CD4-positive, alpha-beta T cell treated with Interleukin-15 for 4 hours (primary cell): ENCODE measurements around the gene MTHFD2.
"Not testable (repeated sequence)": the region's sequence is repeated elsewhere in the genome, so short reads cannot be mapped to it uniquely, and the experiment has no call there.

Experiments used
- DNase-seq: peaks from one replicate; pipeline ENCODE4 v3.0.0-alpha.2; 2020; ENCODE audit warnings: low spot score

Gene MTHFD2

DNA sequence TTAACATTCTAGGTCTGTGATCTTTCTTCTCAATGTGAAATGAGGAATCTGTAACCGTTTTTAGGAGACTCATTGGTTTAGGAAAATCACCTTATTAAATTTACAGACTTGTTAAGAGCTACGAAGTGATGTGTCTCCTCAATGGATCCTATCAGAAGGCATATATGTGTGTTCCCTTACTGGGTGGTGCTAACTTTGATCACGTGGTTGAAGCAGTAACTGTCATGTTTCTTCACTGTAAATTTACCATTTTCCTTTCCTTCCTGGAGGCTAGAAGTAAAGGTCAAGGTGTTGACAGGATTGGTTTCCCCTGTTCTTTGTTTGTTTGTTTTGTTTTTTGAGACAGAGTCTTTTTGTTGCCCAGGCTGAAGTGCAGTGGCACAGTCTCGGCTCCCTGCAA, 1.4 kb upstream of the MTHFD2 start:
- DNase-seq, result no peak

DNA sequence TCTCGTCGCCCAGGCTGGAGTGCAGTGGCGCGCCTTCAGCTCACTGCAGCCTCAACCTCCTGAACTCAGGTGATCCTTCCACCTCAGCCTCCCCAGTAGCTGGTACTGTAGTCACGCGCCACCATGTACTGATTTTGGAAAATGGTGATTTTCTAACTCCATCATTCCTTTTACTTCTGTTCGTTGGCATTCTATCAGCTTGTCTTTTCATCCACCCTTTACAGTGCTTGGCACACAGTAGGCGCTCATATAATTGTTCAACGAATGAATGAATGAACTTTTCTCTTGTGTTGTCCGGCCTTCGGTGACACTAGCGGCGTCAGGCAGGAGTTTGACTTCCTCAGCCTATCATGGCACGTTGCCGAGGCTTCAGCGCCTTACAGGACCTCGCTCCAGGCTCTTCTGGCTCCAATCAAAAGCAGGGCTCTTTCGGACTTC, 373 bp upstream of the MTHFD2 start:
- no peak for DNase-seq

DNA sequence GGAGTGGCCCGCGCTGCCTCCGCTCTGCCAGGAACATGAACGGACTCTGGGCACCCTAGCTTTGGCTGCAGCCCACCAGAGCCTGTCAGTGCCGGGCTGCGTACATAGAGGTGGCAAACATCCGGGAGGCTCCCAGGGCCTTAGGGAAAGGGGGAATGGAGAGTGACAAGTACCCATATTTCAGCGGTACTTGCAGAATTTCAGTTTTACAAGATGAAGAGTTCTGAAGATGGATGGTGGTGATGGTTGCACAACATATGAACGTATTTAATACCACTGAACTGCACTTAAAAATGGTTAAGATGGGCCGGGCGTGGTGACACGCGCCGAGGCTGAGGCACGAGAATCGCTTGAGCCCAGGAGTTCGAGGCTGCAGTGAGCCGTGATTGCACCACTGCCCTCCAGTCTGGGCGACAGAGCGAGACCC, 873 bp downstream of the MTHFD2 start:
- DNase-seq, result no peak

DNA sequence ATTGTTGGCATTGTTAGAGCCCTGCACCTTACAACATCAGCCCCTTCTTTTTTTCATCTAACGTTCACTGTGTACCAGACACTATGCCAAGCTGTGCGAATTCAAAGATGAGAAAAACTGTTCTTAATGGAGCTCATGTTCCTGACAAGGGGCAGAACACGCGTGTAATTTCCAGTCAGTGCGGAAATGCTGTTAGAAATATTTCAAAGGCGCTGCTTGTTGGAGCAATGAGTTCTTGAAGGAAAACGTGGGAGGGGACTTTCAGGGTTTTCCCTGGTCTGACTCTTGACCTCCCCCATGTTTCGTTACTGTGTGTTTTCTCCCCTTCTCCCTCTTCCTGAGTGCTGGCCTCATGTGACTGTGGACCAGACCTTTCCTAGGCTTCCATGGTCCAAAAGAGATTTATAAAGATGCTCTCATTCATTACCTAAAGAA, 1.5 kb downstream of the MTHFD2 start:
- peak; percentile 9 for DNase-seq

DNA sequence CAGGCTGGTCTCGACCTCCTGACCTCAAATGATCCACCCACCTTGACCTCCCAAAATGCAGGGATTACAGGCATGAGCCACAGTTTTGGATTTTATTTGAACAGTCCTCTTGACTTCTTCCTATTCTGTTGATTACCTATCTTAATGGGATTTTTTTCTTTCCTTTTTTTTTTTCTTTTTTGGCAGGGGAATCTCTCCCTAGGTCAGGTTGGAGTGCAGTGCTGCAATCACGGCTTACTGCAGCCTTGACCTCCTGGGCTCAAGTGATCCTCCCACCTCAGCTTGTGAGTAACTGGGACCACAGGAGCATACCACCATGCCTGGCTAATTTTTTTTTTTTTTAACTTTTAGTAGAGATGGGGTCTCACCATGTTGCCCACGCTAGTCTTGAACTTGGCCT, 2.8 kb downstream of the MTHFD2 start:
- DNase-seq, result no peak

DNA sequence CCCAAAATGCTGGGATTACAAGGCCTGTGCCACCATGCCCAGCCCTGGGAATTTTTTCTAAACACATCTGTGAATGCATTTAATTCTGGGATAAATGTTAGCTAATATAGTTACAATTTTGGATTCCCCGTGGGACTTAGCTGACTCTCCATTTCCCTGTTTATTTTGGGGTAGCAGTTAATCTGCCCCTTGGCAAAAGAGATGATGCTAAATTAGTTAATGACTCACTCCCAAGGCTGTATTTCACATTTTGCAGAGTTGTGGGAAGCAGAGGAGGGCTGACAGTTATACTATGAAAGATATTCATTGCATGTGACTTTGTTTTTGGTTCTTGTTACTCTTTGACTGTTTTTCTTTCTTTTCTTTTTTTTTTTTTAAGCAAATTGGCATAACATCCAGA, 3.2 kb downstream of the MTHFD2 start:
- no peak for DNase-seq

DNA sequence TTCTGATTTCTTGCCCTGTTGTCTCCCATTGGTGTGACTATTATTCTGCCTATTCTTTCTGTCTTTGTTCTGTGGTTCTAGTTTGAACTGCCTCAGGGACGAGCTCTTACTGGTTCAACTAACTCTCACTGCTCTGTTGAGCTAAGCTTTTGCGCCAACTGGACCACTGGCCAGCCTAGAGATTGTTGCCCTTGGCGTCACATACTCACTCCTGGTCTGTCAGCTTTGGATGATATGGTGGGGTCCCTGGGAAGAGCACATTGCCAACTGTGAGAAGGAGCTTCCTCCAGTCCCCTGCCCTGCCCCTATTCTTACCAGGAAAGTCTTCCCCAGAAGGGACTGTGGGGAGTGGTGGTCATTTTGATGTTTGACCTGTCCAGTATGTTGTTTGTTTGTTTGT, 6.0 kb downstream of the MTHFD2 start:
- no peak for DNase-seq

DNA sequence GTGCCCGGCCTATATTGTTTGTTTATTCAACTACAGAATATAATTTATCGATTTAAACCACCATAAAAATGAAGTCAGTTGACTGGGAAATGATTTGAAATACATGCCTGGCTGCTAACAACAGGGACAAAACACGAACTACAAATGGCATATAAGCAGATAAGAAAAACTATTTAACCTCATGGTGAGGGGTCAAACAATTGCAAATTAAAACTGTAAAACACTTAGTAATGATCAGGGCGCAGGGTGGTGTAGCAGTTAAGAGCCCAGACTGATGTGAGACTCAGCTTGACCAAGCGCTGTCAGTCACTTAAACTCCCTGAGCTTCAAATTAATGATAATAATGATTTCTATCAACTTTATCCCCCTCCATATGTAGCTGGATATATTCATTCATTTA, 6.7 kb downstream of the MTHFD2 start:
- DNase-seq, result no peak

DNA sequence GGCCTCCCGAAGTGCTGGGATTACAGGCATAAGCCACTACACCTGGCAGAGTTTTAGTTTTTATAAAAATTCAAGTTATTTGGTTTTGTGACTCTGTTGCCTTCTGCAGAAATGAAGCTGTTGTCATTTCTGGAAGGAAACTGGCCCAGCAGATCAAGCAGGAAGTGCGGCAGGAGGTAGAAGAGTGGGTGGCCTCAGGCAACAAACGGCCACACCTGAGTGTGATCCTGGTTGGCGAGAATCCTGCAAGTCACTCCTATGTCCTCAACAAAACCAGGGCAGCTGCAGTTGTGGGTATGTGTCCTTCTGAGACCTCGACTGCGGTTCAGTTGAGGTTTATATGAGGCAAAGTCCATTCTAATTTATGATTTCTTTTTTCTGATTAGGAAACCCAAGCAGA, 7.2 kb downstream of the MTHFD2 start:
- peak; percentile 14 for DNase-seq

DNA sequence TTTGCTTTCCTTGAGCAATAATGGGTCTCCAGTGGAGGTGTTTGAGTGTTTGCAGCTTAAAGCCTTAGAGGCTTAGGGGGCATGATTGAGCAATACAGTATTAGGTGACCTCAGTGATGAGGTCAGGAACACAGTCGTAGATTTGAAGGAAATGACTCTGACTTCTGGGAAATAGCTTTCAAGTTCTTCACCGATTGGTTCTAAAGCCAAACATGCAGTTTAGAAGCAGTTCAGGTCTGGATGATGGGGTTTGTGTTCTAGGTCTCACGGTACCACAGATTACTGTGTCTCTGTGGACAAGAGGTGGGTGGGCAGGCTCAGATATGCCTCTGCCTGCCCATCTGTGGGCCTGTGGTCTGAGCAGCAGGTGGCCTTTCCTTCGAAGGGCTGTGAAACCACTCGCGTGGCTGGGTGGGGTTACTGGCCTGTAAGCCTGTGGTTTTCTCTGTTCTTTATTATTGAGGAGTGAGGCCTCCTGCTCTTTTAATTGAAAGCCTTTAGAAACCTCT, 7.8 kb downstream of the MTHFD2 start:
- peak; percentile 74 for DNase-seq

DNA sequence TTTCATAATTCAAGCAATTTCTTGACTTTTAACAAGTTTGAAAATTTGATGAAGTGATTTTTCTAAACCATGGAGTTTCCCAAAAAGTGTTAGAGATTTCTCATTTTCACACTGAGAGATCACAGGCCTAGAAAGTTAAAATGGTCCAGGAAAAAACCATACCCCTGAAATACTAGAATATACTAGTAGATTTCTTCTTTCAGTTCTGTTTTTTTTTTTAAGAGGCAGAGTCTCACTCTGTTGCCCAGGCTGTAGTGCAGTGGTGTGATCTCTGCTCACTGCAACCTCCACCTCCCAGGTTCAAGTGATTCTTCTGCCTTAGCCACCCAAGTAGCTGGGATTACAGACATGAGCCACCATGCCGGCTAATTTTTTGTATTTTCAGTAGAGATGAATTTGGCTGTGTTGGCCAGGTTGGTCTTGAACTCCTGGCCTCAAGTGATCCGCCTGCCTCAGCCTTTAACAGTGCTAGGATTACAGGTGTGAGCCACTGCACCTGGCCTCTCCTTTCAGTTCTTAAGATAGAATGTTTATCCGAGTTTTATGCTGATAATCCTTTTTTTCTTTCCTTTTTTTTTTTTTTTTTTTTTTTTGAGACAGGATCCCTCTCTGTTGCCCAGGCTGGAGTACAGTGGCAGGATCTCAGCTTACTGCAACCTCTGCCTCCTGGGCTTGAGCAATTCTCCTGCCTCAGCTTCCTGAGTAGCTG, 14.4 kb downstream of the MTHFD2 start:
- no peak for DNase-seq

DNA sequence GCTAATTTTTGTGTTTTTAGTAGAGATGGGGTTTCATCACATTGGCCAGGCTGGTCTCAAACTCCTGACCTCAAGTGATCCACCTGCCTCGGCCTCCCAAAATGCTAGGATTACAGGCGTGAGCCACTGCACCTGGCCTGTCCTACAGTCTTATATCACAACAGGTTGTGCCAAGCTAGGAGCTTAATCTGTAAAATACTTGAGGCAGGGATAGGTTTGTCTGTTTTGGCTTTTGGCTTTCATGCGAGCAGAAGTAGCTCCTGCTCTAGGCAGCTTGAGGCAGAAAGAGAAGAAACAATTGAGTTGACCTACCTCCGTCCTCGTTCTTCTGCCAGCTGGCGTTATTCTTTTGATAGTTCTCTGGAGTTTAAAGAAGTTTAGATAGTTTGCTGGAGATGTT, 17.4 kb downstream of the MTHFD2 start:
- DNase-seq, result not testable (repeated sequence)

DNA sequence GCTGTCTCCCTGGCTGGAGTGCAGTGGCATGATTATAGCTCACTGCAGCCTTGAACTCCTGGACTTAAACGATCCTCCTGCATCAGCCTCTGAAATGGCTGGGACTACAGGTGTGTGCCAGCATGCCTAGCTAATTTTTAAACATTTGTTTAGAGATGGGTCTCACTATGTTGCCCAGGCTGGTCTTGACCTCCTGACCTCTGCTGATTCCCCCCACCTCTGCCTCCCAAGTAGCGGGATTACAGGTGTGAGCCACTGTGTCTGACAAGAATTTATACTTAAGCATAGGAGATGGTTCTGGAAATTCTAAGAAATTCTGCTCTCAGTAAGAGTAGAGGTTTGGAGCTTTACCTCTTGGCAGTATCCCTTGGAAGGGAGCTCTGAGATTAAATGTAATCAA, 18.2 kb downstream of the MTHFD2 start:
- DNase-seq, result no peak

DNA sequence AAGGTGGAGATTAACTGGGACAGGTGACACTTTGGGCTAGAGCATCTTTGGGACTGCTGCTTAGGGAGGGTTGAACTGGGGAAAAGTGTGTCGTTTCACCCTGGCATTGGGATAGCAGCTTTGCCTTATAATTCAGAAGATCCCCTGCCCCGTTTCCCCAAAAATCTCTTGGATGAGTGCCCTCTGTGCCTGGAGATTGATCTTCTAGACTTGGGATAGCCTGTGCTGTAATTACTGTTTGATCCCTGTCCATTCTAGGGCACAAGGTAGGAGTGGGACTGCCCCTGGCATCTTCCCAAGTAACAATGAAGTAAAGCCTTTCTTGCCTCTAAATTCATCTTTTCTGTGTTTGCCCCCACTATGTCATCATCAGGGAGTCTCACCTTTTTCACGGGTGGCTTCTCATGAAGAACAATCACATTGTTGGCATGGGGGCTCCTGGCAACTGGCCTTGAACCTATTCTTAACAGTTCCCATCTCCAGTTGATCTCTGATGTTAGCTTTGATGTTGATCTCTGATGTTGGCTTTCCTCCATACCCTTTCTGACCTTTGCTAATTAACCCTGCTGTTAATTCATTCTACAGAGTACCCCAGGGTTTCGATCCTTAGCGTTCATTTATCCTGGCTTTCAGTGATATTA, 21.6 kb downstream of the MTHFD2 start:
- DNase-seq, result no peak

DNA sequence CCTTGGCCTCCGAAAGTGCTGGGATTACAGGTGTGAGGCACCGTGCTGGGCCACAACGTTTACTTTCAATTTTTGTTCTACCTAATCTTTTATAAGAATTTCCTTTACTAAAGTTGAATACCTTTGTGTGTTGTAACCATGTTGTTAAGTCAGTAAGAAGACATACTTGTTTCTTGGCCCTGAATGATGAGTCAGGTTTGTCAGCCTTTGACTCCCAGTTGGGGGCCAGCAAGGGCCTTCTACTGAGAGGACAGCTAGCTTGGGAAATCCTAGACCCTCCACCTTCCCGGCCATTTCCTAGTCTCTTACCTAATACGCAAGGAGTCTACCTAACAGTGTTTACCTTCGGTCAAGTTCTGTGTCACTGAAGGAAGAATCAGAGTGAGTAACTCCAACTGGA, 22.7 kb downstream of the MTHFD2 start:
- DNase-seq, result no peak

DNA sequence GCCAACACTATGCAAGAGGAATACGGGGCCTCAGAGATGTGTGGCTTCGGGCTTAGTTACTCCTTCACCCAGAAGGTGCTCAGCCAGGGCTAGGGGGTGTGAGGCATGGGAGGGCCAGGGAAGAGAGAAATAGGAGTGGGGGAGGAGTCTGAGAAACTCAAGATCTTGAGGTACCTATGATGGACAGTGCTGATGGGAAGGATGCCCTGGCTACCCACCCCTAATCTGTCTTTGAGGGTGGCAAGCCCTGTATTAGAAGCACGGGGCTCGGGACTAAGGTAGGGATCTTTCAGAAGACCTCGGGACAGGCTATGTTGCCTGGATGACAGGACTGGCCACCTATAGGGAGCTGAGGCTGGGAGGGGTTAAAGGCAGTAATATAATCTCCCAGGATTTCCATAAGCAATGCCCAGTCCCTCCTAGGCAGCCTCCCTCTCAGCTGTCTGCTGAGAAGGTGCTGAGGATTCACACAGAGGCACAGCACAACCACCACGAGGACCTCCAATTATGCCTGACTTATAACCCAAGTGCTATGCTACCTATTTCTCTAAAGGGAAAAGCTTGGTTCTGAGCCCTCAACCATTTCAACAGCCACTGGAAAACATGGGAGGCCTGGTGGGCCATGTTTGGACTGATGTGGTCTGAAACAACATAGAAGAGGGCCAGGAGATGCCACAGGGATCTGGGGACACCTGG, 23.3 kb downstream of the MTHFD2 start:
- DNase-seq, result no peak

DNA sequence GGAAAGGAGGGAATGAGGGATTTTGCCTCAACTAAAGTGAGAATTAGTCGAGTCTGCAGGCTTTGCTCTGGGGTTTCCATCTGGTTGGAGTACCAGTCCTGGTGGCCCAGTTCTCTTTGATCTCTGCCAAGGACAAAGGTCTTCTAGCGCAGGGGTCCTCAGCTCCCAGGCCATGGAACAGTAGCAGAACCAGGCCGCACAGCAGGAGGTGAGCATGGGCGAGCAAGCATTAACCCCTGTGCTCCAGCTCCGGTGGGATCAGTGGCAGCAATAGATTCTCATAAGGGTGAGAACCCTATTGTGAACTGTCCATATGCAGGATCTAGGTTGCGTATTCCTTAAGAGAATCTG, 23.9 kb downstream of the MTHFD2 start:
- DNase-seq, result no peak

DNA sequence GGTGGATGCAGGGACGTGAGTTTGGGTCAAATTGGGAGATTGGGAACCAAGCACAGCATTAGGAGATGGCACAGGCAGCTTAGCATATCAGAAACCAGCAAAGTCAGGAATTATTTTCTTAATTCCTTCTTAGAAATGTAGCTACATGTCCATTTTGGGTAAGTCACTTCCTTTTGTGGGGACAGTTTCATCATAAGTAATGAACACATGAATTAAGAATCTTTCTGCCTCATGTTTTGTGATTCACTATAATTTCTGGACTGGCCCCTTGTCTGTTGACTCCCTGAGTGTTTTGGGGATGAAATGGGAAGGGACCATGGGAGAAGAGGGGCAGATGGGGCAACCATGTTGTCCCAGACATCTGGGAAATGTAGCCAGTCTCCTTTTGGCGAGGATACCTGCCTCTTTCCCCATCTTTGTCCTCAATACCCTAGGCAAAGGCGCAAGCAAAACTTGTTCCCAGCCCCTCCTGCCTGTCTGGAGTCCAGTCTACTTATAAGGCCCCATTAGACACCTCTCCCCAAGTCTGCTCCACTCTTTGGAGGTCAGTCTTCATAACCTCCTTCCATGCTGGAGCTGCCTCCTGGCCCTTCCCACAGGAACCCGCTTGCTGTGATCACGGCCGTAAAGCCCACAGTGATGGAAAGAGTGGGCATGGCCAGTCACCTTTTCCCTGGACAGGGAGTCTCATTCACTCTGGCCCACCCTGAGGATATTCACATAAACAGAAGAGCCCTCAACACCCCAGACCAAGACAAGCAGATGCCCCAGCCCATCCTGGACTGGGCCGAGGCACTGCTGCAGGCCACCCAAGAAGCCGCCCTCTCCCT, 25.7 kb downstream of the MTHFD2 start:
- DNase-seq, result no peak

DNA sequence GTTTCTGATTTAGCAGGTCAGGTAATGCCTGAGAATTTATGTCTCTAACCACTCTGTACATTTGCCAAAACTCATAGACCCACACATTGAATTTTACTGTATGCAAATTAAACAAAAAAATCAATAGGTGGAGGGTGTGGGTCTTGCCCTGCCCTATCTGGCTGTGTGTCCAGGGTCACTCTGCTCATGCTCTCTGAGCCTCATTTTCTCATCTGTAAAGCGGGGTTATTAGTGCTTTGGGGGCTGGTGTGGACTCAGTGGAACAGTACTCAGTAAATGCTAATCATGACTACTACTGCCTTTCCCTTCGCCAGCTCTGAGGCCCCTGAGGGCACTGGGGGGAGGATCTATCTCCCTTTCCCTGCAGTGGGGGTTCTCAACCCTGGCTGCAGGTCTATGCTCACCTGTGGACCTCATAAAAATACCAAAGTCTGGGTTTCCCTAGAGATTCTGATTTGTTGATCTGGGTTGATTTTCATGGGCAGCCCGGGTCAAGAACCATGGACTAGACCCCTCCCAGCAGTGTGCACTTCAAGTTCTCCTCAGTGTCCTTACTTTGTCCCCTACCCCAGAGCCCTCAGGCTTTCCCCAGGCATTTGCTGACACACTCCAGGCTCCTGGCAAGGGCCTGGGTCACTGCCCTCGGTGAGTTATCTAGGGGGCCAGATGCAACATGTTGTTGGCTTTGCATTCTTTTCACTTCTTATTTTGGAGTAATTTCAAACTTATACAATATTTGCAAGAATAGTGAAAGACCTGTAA, 27.5 kb downstream of the MTHFD2 start:
- no peak for DNase-seq

DNA sequence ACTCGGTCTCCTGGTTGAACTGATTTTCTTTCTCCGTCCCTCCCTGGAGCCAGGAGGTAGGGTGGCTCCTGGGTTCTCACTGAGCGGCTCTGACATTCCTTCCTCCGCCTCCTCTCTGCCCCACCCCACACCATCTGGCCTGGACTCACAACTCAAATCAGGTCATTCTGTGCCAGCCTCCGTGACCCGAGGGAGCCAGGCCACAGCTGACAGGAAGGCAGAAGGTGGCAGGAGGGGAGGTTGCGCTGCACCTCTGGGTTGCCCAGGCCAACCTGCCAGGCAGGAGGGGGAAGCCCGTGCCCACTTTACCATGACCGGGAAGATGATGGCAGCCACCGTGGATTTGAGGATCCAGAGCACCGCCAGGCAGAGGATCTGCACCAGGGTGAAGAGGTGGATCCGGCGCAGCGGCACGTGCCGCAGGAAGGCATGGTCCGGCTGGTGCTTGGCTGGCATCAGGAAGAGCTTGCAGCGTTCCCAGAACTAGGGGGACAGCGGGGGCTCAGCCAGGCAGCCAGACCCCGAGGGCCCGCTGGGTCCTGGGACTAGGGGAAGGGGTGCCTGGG, 28.3 kb downstream of the MTHFD2 start:
- DNase-seq, result no peak

DNA sequence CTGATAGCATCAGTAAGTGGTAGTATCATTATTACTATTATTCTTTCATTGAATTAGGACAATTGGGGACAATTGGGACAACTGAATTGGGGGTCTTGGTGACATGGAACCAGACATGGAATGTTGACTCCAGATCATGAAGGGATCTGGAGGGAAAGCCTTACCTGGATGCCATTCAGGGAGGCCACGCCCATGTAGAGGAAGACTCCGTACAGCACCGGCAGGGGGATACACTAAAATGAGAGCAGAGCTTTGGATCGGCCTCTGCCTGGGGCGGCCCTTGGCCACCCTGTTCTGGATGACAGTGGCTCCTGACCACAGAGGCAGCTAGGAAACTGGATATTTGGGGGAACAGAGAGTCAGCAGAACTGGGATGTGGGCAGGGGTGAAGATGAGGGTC, 29.2 kb downstream of the MTHFD2 start:
- DNase-seq, result no peak
